Epithelial cell of proximal tubule (primary cell): Measurements from ENCODE around the gene CYP4F22. TPM values are rescaled to one million over a fixed set of nuclear protein-coding genes. Genes with fewer than 3 reads are reported as not detected.
"Not testable (repeated sequence)": the region's sequence is repeated elsewhere in the genome, so short reads cannot be mapped to it uniquely, and the experiment has no call there.

Source experiments
- DNase-seq: peaks from one replicate; pipeline ENCODE4 v3.0.0-alpha.2; 2011; ENCODE audit warnings: low read depth
- H3K4me3 ChIP-seq: 2 replicates; pipeline ENCODE4 v1.5.1; 2011; ENCODE audit warnings: low read depth, mild to moderate bottlenecking, low read length
- total RNA-seq: library from RNA; depleted of rRNA; stranded (reverse); fragments of >200 nt; gene quantifications from 2 replicates; pipeline ENCODE4 v1.2.3, GENCODE V29; 2015
- TF ChIP-seq, protein P1 (sequence below): conservative IDR thresholded peaks from 2 replicates; pipeline ENCODE4 v1.5.1; 2012; ENCODE audit warnings: low read depth, mild to moderate bottlenecking, low read length

The CYP4F22 gene
- total RNA-seq, 1 donor from 2014 or later: not detected

DNA sequence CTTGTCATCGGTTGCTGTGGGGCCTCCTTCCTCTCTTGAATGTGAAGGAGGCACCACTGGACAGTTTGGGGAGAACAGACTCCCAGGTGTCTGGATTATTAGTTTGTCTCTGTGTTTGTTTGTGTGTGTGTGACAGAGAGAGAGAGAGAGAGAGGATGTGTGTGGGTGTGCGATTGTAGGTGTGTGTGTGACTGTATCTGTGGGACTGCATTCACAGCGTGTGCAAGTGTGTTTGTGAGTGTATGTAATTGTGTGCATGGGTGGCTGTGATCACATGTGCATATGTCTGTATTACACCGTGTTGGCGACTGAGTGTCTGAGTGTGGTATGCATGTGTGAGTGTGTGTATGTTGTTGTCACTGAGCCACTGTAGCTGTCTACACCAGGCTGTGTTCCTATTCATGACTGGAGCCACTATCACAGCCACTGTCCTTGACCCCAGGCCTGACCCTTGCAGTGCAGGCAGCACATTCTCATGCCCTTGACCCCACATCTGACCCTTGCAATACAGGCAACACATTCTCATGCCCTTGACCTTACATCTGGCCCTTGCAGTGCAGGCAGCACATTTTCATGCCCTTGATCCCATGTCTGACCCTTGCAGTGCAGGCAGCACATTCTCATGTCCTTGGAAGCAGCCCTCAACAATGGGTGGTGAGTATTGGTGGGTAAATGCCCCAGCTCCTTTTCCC lies 81.6 kb downstream of the CYP4F22 start:
- H3K4me3 ChIP-seq: no peak overlapping the region
- no peak for DNase-seq
- TF ChIP-seq, protein P1, sequence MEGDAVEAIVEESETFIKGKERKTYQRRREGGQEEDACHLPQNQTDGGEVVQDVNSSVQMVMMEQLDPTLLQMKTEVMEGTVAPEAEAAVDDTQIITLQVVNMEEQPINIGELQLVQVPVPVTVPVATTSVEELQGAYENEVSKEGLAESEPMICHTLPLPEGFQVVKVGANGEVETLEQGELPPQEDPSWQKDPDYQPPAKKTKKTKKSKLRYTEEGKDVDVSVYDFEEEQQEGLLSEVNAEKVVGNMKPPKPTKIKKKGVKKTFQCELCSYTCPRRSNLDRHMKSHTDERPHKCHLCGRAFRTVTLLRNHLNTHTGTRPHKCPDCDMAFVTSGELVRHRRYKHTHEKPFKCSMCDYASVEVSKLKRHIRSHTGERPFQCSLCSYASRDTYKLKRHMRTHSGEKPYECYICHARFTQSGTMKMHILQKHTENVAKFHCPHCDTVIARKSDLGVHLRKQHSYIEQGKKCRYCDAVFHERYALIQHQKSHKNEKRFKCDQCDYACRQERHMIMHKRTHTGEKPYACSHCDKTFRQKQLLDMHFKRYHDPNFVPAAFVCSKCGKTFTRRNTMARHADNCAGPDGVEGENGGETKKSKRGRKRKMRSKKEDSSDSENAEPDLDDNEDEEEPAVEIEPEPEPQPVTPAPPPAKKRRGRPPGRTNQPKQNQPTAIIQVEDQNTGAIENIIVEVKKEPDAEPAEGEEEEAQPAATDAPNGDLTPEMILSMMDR: no peak

DNA sequence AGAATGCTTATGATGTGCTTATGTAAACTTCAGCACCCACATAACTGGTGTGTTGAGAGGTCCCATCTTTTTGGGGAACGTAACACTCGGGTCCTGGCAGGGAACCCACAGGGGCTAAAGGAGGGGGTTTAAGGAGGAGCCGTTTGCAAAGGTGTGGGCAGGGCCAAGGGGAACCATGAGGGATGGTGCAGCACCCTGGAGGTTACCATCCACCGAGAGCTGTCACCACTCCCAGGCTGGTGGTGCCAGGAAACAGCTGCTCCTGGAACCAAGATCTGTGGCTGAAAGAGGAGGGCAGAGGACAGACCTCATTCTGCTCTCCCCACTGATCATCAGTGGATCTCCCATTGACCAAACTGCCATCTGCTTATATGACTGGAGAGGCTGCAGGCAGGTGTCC lies 83.5 kb downstream of the CYP4F22 start:
- DNase-seq: no peak
- TF ChIP-seq, protein P1: no peak
- H3K4me3 ChIP-seq: no peak overlapping the region

DNA sequence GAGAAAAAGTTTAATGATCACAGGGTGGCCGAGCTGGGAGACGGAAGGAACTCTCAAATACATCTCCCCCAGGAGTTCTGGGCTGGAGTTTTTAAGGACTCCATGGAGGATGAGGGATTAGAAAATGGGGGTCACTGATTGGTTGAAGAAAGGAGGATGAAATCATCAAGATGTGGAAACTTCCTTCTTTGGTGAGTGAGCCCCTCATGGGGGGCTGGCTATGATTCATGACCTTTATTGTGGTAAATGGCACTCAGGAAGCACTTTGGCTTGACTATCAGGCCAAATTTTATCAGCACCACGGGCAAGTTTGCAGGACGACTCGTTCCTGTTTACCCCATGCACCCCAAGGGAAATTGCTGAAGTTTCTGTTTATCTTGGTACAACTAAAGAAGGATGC lies 84.2 kb downstream of the CYP4F22 start:
- not testable (repeated sequence) for DNase-seq, H3K4me3 ChIP-seq

DNA sequence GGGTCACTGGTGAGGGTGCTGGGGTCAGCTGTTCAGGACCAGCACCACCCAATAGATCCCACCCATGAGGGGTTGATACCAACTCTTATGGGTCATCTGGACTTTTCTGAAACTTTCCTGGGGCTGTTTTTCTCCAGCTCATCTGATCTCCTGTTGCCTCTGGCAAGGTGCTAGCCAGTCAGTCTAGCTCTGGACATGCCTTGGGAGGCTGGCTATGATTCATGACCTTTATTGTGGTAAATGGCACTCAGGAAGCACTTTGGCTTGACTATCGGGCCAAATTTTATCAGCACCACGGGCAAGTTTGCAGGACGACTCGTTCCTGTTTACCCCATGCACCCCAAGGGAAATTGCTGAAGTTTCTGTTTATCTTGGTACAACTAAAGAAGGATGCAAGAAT lies 85.4 kb downstream of the CYP4F22 start:
- not testable (repeated sequence) for DNase-seq, H3K4me3 ChIP-seq

DNA sequence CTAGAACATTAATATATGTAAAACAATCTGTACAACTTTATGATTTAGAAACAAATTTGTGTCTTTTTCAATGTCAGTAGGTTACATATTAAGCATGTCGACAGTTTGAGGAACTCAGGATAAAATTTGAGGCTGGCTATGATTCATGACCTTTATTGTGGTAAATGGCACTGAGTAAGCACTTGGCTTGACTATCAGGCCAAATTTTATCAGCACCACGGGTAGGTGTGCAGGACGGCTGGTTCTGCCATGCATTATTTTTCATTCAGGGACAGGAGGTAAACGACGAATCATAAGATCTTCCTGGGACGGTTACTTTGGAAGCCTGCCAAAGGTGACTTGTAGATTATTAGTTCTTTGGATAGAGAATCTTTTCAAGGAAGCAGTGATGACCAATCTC lies 86.7 kb downstream of the CYP4F22 start:
- TF ChIP-seq, protein P1: no peak
- no peak for DNase-seq

More for the DNA sequence above, 86.7 kb downstream of the CYP4F22 start:
- no peak overlapping the region for H3K4me3 ChIP-seq

Other genes with a start within 250 kb of the CYP4F22 start
- gene BRD4, start 176.0 kb upstream of the CYP4F22 start, total RNA-seq: 14.7 and 18.9 TPM in 2 replicates
- 14.1 and 23.8 TPM in 2 replicates for gene AKAP8, start 128.7 kb upstream of the CYP4F22 start, total RNA-seq
- 52.2 and 89.9 TPM in 2 replicates for gene AKAP8L, start 89.5 kb upstream of the CYP4F22 start, total RNA-seq
- 19.9 and 32.5 TPM in 2 replicates for gene WIZ, start 58.6 kb upstream of the CYP4F22 start, total RNA-seq
- gene RASAL3, start 44.0 kb upstream of the CYP4F22 start, total RNA-seq: not detected in 2 replicates
- not detected in 2 replicates for gene PGLYRP2, start 29.0 kb upstream of the CYP4F22 start, total RNA-seq
- not detected in 2 replicates for gene CYP4F8, start 106.7 kb downstream of the CYP4F22 start, total RNA-seq
- gene CYP4F3, start 132.4 kb downstream of the CYP4F22 start, total RNA-seq: not detected in 2 replicates
- not detected in 2 replicates for gene CYP4F12, start 164.6 kb downstream of the CYP4F22 start, total RNA-seq
- gene OR10H2, start 219.5 kb downstream of the CYP4F22 start, total RNA-seq: not detected in 2 replicates
- not detected in 2 replicates for gene OR10H3, start 229.5 kb downstream of the CYP4F22 start, total RNA-seq